HepG2 (cell line): ENCODE measurements around the gene LAMC3. TPM values are rescaled to one million over a fixed set of nuclear protein-coding genes. Genes with fewer than 3 reads are reported as not detected.

Source experiments
- DMAP1 ChIP-seq: IDR thresholded peaks from 2 replicates; pipeline ENCODE4 v1.6.1; 2016
- FOXO1 ChIP-seq: sonication (generic); formaldehyde crosslinking; IDR thresholded peaks from 2 replicates; pipeline ENCODE4 v1.4.0; 2020; ENCODE audit warnings: missing genetic modification reagents
- HMGXB3 ChIP-seq: sonication (generic); formaldehyde crosslinking; IDR thresholded peaks from 2 replicates; pipeline ENCODE4 v1.4.0; 2020; ENCODE audit warnings: missing genetic modification reagents, borderline replicate concordance
- HNRNPLL ChIP-seq: fragments of 200-400 bp; formaldehyde crosslinking; IDR thresholded peaks from 2 replicates; pipeline ENCODE4 v1.6.1; 2017; ENCODE audit warnings: mild to moderate bottlenecking, low read depth, low read length; ENCODE audit not compliant: poor library complexity, severe bottlenecking
- KLF9 ChIP-seq: IDR thresholded peaks from 2 replicates; pipeline ENCODE4 v1.6.1; 2016; ENCODE audit warnings: low read depth
- MTA1 ChIP-seq: sonication (generic); formaldehyde crosslinking; IDR thresholded peaks from 2 replicates; pipeline ENCODE4 v1.4.0; 2020; ENCODE audit warnings: missing genetic modification reagents, mild to moderate bottlenecking, borderline replicate concordance
- RAD21 ChIP-seq: fragments of 450-650 bp; formaldehyde crosslinking; IDR thresholded peaks from 2 replicates; pipeline ENCODE4 v1.5.0; 2020; ENCODE audit warnings: mild to moderate bottlenecking
- RNF2 ChIP-seq: fragments of 450-650 bp; conservative IDR thresholded peaks from 2 replicates; pipeline ENCODE4 v1.6.1; 2016; ENCODE audit warnings: low read depth
- TOE1 ChIP-seq: sonication (generic); formaldehyde crosslinking; IDR thresholded peaks from 2 replicates; pipeline ENCODE4 v1.4.0; 2020; ENCODE audit warnings: mild to moderate bottlenecking, missing genetic modification reagents
- XRCC5 ChIP-seq: fragments of 200-400 bp; formaldehyde crosslinking; optimal IDR thresholded peaks from 2 replicates; pipeline ENCODE3; 2017; ENCODE audit warnings: mild to moderate bottlenecking, low read length
- ZBTB37 ChIP-seq: sonication (generic); formaldehyde crosslinking; IDR thresholded peaks from 2 replicates; pipeline ENCODE4 v1.4.0; 2020; ENCODE audit warnings: mild to moderate bottlenecking, missing genetic modification reagents
- ZNF24 ChIP-seq: fragments of 450-650 bp; IDR thresholded peaks from 2 replicates; pipeline ENCODE4 v1.6.1; 2017; ENCODE audit warnings: antibody characterized with exemption, mild to moderate bottlenecking
- ZNF703 ChIP-seq: sonication (generic); formaldehyde crosslinking; IDR thresholded peaks from 2 replicates; pipeline ENCODE4 v1.5.1; 2020; ENCODE audit warnings: missing genetic modification reagents, mild to moderate bottlenecking, moderate library complexity, borderline replicate concordance
- ZNF766 ChIP-seq: sonication (generic); formaldehyde crosslinking; IDR thresholded peaks from 2 replicates; pipeline ENCODE4 v1.5.0; 2020; ENCODE audit warnings: missing genetic modification reagents, borderline replicate concordance
- ZNF768 ChIP-seq: sonication (generic); formaldehyde crosslinking; IDR thresholded peaks from 2 replicates; pipeline ENCODE4 v1.4.0; 2020; ENCODE audit warnings: missing genetic modification reagents
- ZNF891 ChIP-seq: sonication (generic); formaldehyde crosslinking; IDR thresholded peaks from 2 replicates; pipeline ENCODE4 v1.5.0; 2020; ENCODE audit warnings: mild to moderate bottlenecking, missing genetic modification reagents
- ZSCAN9 ChIP-seq: IDR thresholded peaks from 2 replicates; pipeline ENCODE4 v1.6.1; 2016; ENCODE audit warnings: borderline replicate concordance
- polyA plus RNA-seq, 8 experiments: library from polyadenylated mRNA; depleted of rRNA in 3 of 8; stranded (reverse) in 7 of 8; unstranded in 1 of 8; fragments of >200 nt; fragmentation: Illumina TruSeq in 4 of 8; extraction: Trizol in 4 of 8; gene quantifications; 2 replicates each; pipeline versions ENCODE4 v1.2.1 to v1.2.3, GENCODE V29; 2011 to 2016; ENCODE audit warnings: low read depth in 4 of 8, missing spikeins in 1 of 8, mixed read lengths in 1 of 8; ENCODE audit not compliant: insufficient read depth in 1 of 8
- total RNA-seq, 5 experiments: library from RNA; depleted of rRNA; stranded (reverse); fragments of >200 nt; fragmentation: Illumina TruSeq; extraction: Trizol; gene quantifications; 2 replicates each; pipeline ENCODE4 v1.2.3, GENCODE V29; 2016; ENCODE audit warnings: low read depth in 1 of 5
- TF ChIP-seq, protein P1 (sequence below): sonication (generic); formaldehyde crosslinking; IDR thresholded peaks from 2 replicates; pipeline ENCODE4 v1.9.0; 2021; ENCODE audit warnings: missing genetic modification reagents, mild to moderate bottlenecking, borderline replicate concordance
- TF ChIP-seq, protein P2 (sequence below): sonication (generic); formaldehyde crosslinking; IDR thresholded peaks from 2 replicates; pipeline ENCODE4 v1.8.0; 2022; ENCODE audit warnings: missing genetic modification reagents, mild to moderate bottlenecking, borderline replicate concordance
- TF ChIP-seq, protein P3 (sequence below): sonication (generic); formaldehyde crosslinking; IDR thresholded peaks from 2 replicates; pipeline ENCODE4 v1.9.0; 2021; ENCODE audit warnings: missing genetic modification reagents, borderline replicate concordance
- TF ChIP-seq, protein P4 (sequence below): sonication (generic); formaldehyde crosslinking; IDR thresholded peaks from 2 replicates; pipeline ENCODE4 v1.4.0; 2020; ENCODE audit warnings: mild to moderate bottlenecking, missing genetic modification reagents

LAMC3 gene
- total and polyA plus RNA-seq, 2 of the 13 experiments (the other 11 are each of a cell fraction or from before 2014, with no cell fraction given), result 0.07 to 0.57 TPM

DNA sequence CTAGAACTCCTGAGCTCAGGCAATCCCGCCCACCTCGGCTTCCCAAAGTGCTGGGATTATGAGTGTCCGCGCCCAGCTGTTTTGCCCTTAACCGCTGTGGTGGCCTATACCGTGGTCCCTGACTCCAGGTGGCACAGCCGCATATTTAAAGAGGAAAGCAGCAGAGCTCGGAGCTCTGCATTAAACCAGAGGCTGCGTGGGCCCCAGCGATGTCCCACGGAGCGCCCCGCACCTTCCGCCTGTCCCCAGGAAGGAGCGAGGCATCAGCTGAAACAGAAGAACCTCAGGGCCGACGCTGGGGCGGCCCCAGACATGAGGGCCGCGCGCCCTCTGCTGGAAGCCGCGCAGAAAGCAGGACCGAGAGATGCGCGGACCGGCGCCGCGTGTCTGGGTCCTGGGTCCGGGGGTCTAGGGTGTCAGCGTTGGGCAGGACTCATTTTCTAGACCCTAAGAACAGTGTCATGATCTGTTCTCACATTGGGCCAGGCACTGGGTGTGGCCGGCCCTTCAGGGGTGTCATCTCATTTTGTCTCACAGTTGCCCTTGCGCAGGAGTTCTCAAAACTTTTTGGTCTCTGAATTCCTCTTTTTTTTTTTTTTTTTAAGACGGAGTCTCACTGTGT lies 37.7 kb downstream of the LAMC3 start (continued):
- TF ChIP-seq HMGXB3 (CRISPR knock-in tag) (no peak), RNF2 (no peak), ZNF24 (no peak), ZSCAN9 (CRISPR knock-in tag) (no peak), ZBTB37 (no peak), DMAP1 (CRISPR knock-in tag) (0 out of 2 replicates have a peak, but pooled peaks have one; percentile 22), FOXO1 (no peak), MTA1 (no peak), TOE1 (CRISPR knock-in tag) (no peak), ZNF891 (CRISPR knock-in tag) (no peak), ZNF768 (CRISPR knock-in tag) (peak; percentile 41; the same call in 1 of the 2 replicates), HNRNPLL (peak; percentile 45), ZNF703 (no peak), XRCC5 (no peak), KLF9 (no peak), RAD21 (CRISPR knock-in tag) (peak; percentile 92), ZNF766 (CRISPR knock-in tag) (no peak)
- TF ChIP-seq, protein P1, sequence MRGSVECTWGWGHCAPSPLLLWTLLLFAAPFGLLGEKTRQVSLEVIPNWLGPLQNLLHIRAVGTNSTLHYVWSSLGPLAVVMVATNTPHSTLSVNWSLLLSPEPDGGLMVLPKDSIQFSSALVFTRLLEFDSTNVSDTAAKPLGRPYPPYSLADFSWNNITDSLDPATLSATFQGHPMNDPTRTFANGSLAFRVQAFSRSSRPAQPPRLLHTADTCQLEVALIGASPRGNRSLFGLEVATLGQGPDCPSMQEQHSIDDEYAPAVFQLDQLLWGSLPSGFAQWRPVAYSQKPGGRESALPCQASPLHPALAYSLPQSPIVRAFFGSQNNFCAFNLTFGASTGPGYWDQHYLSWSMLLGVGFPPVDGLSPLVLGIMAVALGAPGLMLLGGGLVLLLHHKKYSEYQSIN (CRISPR knock-in tag), result no peak
- TF ChIP-seq, protein P2, sequence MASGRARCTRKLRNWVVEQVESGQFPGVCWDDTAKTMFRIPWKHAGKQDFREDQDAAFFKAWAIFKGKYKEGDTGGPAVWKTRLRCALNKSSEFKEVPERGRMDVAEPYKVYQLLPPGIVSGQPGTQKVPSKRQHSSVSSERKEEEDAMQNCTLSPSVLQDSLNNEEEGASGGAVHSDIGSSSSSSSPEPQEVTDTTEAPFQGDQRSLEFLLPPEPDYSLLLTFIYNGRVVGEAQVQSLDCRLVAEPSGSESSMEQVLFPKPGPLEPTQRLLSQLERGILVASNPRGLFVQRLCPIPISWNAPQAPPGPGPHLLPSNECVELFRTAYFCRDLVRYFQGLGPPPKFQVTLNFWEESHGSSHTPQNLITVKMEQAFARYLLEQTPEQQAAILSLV (CRISPR knock-in tag), result no peak
- TF ChIP-seq, protein P3, sequence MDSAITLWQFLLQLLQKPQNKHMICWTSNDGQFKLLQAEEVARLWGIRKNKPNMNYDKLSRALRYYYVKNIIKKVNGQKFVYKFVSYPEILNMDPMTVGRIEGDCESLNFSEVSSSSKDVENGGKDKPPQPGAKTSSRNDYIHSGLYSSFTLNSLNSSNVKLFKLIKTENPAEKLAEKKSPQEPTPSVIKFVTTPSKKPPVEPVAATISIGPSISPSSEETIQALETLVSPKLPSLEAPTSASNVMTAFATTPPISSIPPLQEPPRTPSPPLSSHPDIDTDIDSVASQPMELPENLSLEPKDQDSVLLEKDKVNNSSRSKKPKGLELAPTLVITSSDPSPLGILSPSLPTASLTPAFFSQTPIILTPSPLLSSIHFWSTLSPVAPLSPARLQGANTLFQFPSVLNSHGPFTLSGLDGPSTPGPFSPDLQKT (CRISPR knock-in tag), result no peak
- TF ChIP-seq, protein P4, sequence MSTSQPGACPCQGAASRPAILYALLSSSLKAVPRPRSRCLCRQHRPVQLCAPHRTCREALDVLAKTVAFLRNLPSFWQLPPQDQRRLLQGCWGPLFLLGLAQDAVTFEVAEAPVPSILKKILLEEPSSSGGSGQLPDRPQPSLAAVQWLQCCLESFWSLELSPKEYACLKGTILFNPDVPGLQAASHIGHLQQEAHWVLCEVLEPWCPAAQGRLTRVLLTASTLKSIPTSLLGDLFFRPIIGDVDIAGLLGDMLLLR, result no peak
